SK-N-SH (cell line): ENCODE data around the gene CISH. TPM values are rescaled to one million over a fixed set of nuclear protein-coding genes. Genes with fewer than 3 reads are reported as not detected.

Source experiments
- CTCF ChIA-PET: fragments of 300-600, 350-600 bp; formaldehyde crosslinking; extraction: SDS; loops from one replicate; lab custom pipeline; 2021; lab: Yijun Ruan, JAX
- POLR2A ChIA-PET: fragments of 350-600 bp; sonication (Branson Sonifier 250); formaldehyde crosslinking; extraction: SDS; loops from one replicate; lab custom pipeline; 2020; ENCODE audit warnings: antibody characterized with exemption, inconsistent platforms; lab: Yijun Ruan, JAX
- DNase-seq: peaks from one replicate; pipeline ENCODE4 v3.0.0; 2012
- H2AFZ ChIP-seq: fragments of 200-600 bp; sonication (generic); 2 replicates; pipeline ENCODE4 v1.8.1; 2016; ENCODE audit warnings: antibody characterized with exemption, mild to moderate bottlenecking, low read depth
- H3F3A ChIP-seq: fragments of 200-600 bp; sonication (generic); replicated peaks from 2 replicates; pipeline ENCODE3; 2016; ENCODE audit warnings: antibody characterized with exemption, mild to moderate bottlenecking; ENCODE audit not compliant: insufficient read depth
- H3K27ac ChIP-seq, 2 experiments: fragments of 200-500 bp in 1 of 2; fragments of 200-600 bp in 1 of 2; sonication (Bioruptor generic) in 1 of 2; sonication (generic), shearing (Covaris generic) in 1 of 2; 2 replicates each; pipeline versions ENCODE4 v1.5.1 to v1.6.1; 2014 to 2016; ENCODE audit warnings: low read depth in 2 of 2, inconsistent platforms in 1 of 2, low read length in 1 of 2, mild to moderate bottlenecking in 1 of 2, mixed read lengths in 1 of 2
- H3K27me3 ChIP-seq: fragments of 200-600 bp; sonication (generic), shearing (Covaris generic); 2 replicates; pipeline ENCODE4 v1.6.1; 2016; ENCODE audit warnings: mixed run types; ENCODE audit not compliant: insufficient read depth
- H3K36me3 ChIP-seq, 2 experiments: fragments of 200-500 bp in 1 of 2; fragments of 200-600 bp in 1 of 2; sonication (Bioruptor generic) in 1 of 2; sonication (generic) in 1 of 2; replicated peaks in 1 of 2; 2 replicates each; pipeline versions ENCODE3 to v1.5.1; 2014 to 2016; ENCODE audit warnings: low read length in 1 of 2, mild to moderate bottlenecking in 1 of 2; ENCODE audit not compliant: insufficient read depth in 2 of 2, control insufficient read depth in 1 of 2
- H3K4me1 ChIP-seq, 2 experiments: fragments of 200-500 bp in 1 of 2; fragments of 200-600 bp in 1 of 2; sonication (Bioruptor generic) in 1 of 2; sonication (generic), shearing (Covaris generic) in 1 of 2; 2 replicates each; pipeline versions ENCODE4 v1.5.1 to v1.6.1; 2014 to 2016; ENCODE audit warnings: low read depth in 1 of 2, low read length in 1 of 2, mixed run types in 1 of 2; ENCODE audit not compliant: insufficient read depth in 2 of 2, control insufficient read depth in 1 of 2
- H3K4me2 ChIP-seq: fragments of 200-600 bp; sonication (generic), shearing (Covaris generic); 2 replicates; pipeline ENCODE4 v1.6.1; 2017; ENCODE audit warnings: mixed run types
- H3K4me3 ChIP-seq, 2 experiments: fragments of 200-500 bp in 1 of 2; fragments of 200-600 bp in 1 of 2; sonication (Bioruptor generic) in 1 of 2; sonication (generic), shearing (Covaris generic) in 1 of 2; 2 replicates each; pipeline versions ENCODE4 v1.5.1 to v1.8.1; 2014 to 2016; ENCODE audit warnings: low read depth in 2 of 2, inconsistent platforms in 1 of 2, low read length in 1 of 2, mild to moderate bottlenecking in 1 of 2, mixed read lengths in 1 of 2, moderate library complexity in 1 of 2
- H3K79me2 ChIP-seq: fragments of 200-600 bp; sonication (generic); 2 replicates; pipeline ENCODE4 v1.8.1; 2017; ENCODE audit warnings: mild to moderate bottlenecking; ENCODE audit not compliant: insufficient read depth
- H3K9ac ChIP-seq: fragments of 200-600 bp; sonication (generic); 2 replicates; pipeline ENCODE4 v1.6.1; 2017; ENCODE audit warnings: mixed run types
- H3K9me2 ChIP-seq: fragments of 200-600 bp; sonication (generic); 2 replicates; pipeline ENCODE4 v1.6.1; 2017; ENCODE audit warnings: mixed run types
- H3K9me3 ChIP-seq: fragments of 200-600 bp; sonication (generic); 2 replicates; pipeline ENCODE4 v1.6.1; 2017; ENCODE audit warnings: mixed run types, mild to moderate bottlenecking, moderate library complexity
- H4K20me1 ChIP-seq: fragments of 200-600 bp; sonication (generic); 2 replicates; pipeline ENCODE4 v1.6.1; 2017; ENCODE audit warnings: mild to moderate bottlenecking, mixed run types; ENCODE audit not compliant: insufficient read depth
- CHD2 ChIP-seq: fragments of 150-350 bp; IDR thresholded peaks from 2 replicates; pipeline ENCODE4 v1.6.1; 2018; ENCODE audit warnings: low read length; ENCODE audit not compliant: partially characterized antibody
- EP300 ChIP-seq, 2 experiments: IDR thresholded peaks; 2 replicates each; pipeline versions ENCODE4 v1.4.0 to v1.6.1; 2012; ENCODE audit warnings: borderline replicate concordance in 1 of 2, low read depth in 1 of 2, low read length in 1 of 2
- EZH2phosphoT487 ChIP-seq: fragments of 200-600 bp; sonication (generic); IDR thresholded peaks from 2 replicates; pipeline ENCODE4 v1.6.1; 2017; ENCODE audit warnings: low read depth, mixed run types, mild to moderate bottlenecking, antibody characterized with exemption, moderate library complexity, borderline replicate concordance
- FOSL2 ChIP-seq: IDR thresholded peaks from 2 replicates; pipeline ENCODE4 v1.4.0; 2012; ENCODE audit warnings: low read depth, mild to moderate bottlenecking, moderate library complexity, borderline replicate concordance
- GABPA ChIP-seq: IDR thresholded peaks from 2 replicates; pipeline ENCODE4 v1.4.0; 2012; ENCODE audit warnings: low read depth, mild to moderate bottlenecking
- GATA2 ChIP-seq: sonication (generic); formaldehyde crosslinking; IDR thresholded peaks from 2 replicates; pipeline ENCODE4 v1.5.0; 2020; ENCODE audit warnings: mild to moderate bottlenecking, missing genetic modification reagents
- MEF2A ChIP-seq: IDR thresholded peaks from 2 replicates; pipeline ENCODE4 v1.4.0; 2012; ENCODE audit warnings: low read depth, borderline replicate concordance
- NFIC ChIP-seq: IDR thresholded peaks from 2 replicates; pipeline ENCODE4 v1.4.0; 2012; ENCODE audit warnings: borderline replicate concordance
- NRF1 ChIP-seq: IDR thresholded peaks from 2 replicates; pipeline ENCODE4 v1.6.1; 2012; ENCODE audit warnings: low read depth, mild to moderate bottlenecking, low read length
- SIN3A ChIP-seq: IDR thresholded peaks from 2 replicates; pipeline ENCODE4 v1.6.1; 2012; ENCODE audit warnings: low read depth, mild to moderate bottlenecking, low read length, moderate library complexity, borderline replicate concordance
- SMC3 ChIP-seq: IDR thresholded peaks from 2 replicates; pipeline ENCODE4 v1.6.1; 2012; ENCODE audit warnings: low read depth, low read length, improper control_type of control experiment
- TCF12 ChIP-seq: IDR thresholded peaks from 2 replicates; pipeline ENCODE4 v1.4.0; 2012
- TEAD4 ChIP-seq: IDR thresholded peaks from 2 replicates; pipeline ENCODE4 v1.4.0; 2012; ENCODE audit warnings: mild to moderate bottlenecking, borderline replicate concordance; ENCODE audit not compliant: insufficient read depth
- WGBS: methylation state at CpG from one replicate; pipeline ENCODE4 v1.1.6; 2017; ENCODE audit warnings: low lambda C conversion rate; 5-methylcytosine and 5-hydroxymethylcytosine counted together
- polyA plus RNA-seq, 3 experiments: library from polyadenylated mRNA; depleted of rRNA; stranded (reverse); fragments of >200 nt; gene quantifications; 2 replicates each; pipeline ENCODE4 v1.2.3, GENCODE V29; 2012
- TF ChIP-seq, protein P1 (sequence below): IDR thresholded peaks from 2 replicates; pipeline ENCODE4; 2012
- TF ChIP-seq, protein P2 (sequence below): fragments of 200-600 bp; sonication (generic); IDR thresholded peaks from 2 replicates; pipeline ENCODE4 v1.6.1; 2017; ENCODE audit warnings: antibody characterized with exemption, mild to moderate bottlenecking, moderate library complexity

CISH gene
- polyA plus RNA-seq, 1 of the 3 experiments (the other 2 are of a cell fraction), result 2.6 TPM

DNA sequence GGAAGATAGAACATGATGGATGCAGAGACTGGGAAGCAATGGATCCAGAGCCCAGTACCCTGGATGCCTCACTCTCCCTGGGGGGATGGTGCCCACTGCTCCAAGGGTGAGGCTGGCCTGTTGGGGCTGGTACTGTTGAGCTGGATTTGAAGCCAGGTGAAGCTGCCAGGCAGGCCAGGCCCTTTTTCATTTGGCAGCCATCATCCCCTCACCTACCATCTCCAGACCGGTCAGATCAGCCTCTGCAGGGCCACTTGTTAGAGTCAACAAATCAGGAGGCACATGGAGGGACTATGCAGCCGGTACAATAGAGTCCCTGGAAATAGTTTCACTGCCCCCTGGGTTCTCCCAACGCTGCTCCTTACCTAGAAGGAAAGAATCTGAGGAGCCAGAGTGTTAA lies 11.3 kb upstream of the CISH start:
- Histone ChIP-seq H3K4me3 (no peak overlapping the region), H2AFZ (no peak overlapping the region), H4K20me1 (no peaks in the 10 kb centered on the region), H3K9me3 (no peaks in the 10 kb centered on the region), H3K4me2 (no peak overlapping the region), H3K27me3 (no peaks in the 10 kb centered on the region), H3F3A (no peaks in the 10 kb centered on the region), H3K9me2 (no peaks in the 10 kb centered on the region), H3K27ac (no peak overlapping the region), H3K79me2 (no peaks in the 10 kb centered on the region), H3K9ac (no peak overlapping the region), H3K4me1 (peaks cover 10 to 11% of the 10 kb centered on the region in 2 experiments; a peak in 2 of 4 replicates), H3K36me3 (no peaks in the 10 kb centered on the region)
- TF ChIP-seq TCF12 (no peak), SMC3 (no peak), TEAD4 (no peak), EP300 (IDR thresholded peaks at IDR 0.05; ENCODE audit: borderline replicate concordance in 1 of 2, low read depth in 1 of 2, low read length in 1 of 2) (no peak), CHD2 (no peak), MEF2A (no peak), NRF1 (no peak)
- DNase-seq, result no peak
- WGBS, result 100% methylated on average over 1 of the region's 3 CpGs
- ChIA-PET POLR2A (no interaction called here), CTCF (interaction anchor here (1.0 to 2.6 kb wide), 6 partner anchors 9 to 268 kb away, joined by 3 to 12 read pairs (median 3); no protein-coding TSS in a partner anchor)

DNA sequence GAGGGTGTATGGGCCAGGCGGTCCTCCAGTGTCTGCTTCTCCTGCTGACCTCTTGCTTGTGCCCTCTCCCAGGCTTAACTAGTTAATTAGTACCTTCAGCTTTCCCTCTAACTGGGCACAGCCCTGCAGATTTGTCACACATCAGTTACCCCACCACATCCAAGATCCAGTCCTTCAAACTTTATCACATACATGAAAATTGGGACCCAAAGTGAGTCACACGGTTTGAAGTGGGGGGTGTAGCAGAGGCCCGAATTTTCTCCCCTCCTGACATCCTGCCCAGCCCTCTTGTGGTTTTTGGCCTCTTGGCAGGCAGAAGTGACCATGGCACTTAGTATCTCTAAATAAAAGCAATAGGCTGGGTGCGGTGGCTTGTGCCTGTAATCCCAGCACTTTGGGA lies 9.2 kb upstream of the CISH start:
- no peak for TF ChIP-seq EZH2phosphoT487
- TF ChIP-seq TEAD4, result no peak
- TF ChIP-seq GABPA, result no peak
- no peak for TF ChIP-seq GATA2 (CRISPR knock-in tag)
- no peak for TF ChIP-seq NFIC
- TF ChIP-seq, protein P1, sequence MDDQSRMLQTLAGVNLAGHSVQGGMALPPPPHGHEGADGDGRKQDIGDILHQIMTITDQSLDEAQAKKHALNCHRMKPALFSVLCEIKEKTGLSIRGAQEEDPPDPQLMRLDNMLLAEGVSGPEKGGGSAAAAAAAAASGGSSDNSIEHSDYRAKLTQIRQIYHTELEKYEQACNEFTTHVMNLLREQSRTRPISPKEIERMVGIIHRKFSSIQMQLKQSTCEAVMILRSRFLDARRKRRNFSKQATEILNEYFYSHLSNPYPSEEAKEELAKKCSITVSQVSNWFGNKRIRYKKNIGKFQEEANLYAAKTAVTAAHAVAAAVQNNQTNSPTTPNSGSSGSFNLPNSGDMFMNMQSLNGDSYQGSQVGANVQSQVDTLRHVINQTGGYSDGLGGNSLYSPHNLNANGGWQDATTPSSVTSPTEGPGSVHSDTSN, result no peak
- TF ChIP-seq FOSL2, result no peak
- TF ChIP-seq, protein P2, sequence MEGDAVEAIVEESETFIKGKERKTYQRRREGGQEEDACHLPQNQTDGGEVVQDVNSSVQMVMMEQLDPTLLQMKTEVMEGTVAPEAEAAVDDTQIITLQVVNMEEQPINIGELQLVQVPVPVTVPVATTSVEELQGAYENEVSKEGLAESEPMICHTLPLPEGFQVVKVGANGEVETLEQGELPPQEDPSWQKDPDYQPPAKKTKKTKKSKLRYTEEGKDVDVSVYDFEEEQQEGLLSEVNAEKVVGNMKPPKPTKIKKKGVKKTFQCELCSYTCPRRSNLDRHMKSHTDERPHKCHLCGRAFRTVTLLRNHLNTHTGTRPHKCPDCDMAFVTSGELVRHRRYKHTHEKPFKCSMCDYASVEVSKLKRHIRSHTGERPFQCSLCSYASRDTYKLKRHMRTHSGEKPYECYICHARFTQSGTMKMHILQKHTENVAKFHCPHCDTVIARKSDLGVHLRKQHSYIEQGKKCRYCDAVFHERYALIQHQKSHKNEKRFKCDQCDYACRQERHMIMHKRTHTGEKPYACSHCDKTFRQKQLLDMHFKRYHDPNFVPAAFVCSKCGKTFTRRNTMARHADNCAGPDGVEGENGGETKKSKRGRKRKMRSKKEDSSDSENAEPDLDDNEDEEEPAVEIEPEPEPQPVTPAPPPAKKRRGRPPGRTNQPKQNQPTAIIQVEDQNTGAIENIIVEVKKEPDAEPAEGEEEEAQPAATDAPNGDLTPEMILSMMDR, result no peak
- TF ChIP-seq MEF2A, result no peak
- no peak for TF ChIP-seq TCF12
- no peak for TF ChIP-seq SIN3A
- Histone ChIP-seq H3K27me3 (no peaks in the 10 kb centered on the region), H3K4me3 (no peak overlapping the region), H3K27ac (no peak overlapping the region), H2AFZ (no peak overlapping the region), H3K9ac (no peak overlapping the region), H3K9me2 (no peaks in the 10 kb centered on the region), H3K9me3 (no peaks in the 10 kb centered on the region), H4K20me1 (no peaks in the 10 kb centered on the region), H3K4me2 (no peak overlapping the region), H3K79me2 (no peaks in the 10 kb centered on the region), H3K36me3 (no peaks in the 10 kb centered on the region), H3K4me1 (peaks cover 5 to 19% of the 10 kb centered on the region in 2 experiments; a peak in 1 of 4 replicates), H3F3A (peaks cover 7% of the 10 kb centered on the region)
- DNase-seq, result no peak
- CTCF ChIA-PET, result interaction anchor here (0.6 to 25.1 kb wide), 6 partner anchors 10 to 751 kb away, joined by 3 to 648 read pairs (median 84); partner anchors contain the start of genes C3orf18 and HEMK1
- WGBS, result 76% methylated on average over 4 of the region's 4 CpGs
- POLR2A ChIA-PET, result no interaction called here
